Colonic mucosa (tissue), 4 donors: ENCODE measurements around the gene SLC29A2. TPM values are rescaled to one million over a fixed set of nuclear protein-coding genes. Genes with fewer than 3 reads are reported as not detected.

Source experiments
- DNase-seq: peaks from one replicate; pipeline ENCODE4 v3.0.0-alpha.2; 2020
- H3K27ac ChIP-seq: fragments of 200-600 bp; one replicate; pipeline ENCODE4 v1.8.0; 2021
- H3K27me3 ChIP-seq: fragments of 200-600 bp; one replicate; pipeline ENCODE4 v1.8.0; 2021
- H3K36me3 ChIP-seq: fragments of 200-600 bp; one replicate; pipeline ENCODE4 v1.8.0; 2021
- H3K4me1 ChIP-seq: fragments of 200-600 bp; one replicate; pipeline ENCODE4 v1.8.0; 2021; ENCODE audit warnings: mild to moderate bottlenecking
- H3K4me3 ChIP-seq: fragments of 200-600 bp; one replicate; pipeline ENCODE4 v1.8.0; 2021
- H3K9ac ChIP-seq, 2 donors: one replicate each; pipeline ENCODE4 v1.7.0; 2013; ENCODE audit warnings: control low read depth in 2 of 2, low read depth in 2 of 2, low read length in 2 of 2
- H3K9me3 ChIP-seq: fragments of 200-600 bp; one replicate; pipeline ENCODE4 v1.8.0; 2021
- intact Hi-C: fragments of 100-400 bp; cut with DNase I; formaldehyde crosslinking; loops from one replicate; pipeline ENCODE4 v1.14.1; 2022
- total RNA-seq, 2 donors: library from RNA; stranded (reverse); fragmentation: NEBNext Ultra II Directional in 1 of 2; extraction: Animal tissue kit (Norgen Biotek cat#: 25700) in 1 of 2; gene quantifications; one replicate each; pipeline ENCODE4 v1.2.1, GENCODE V29; 2021
- TF ChIP-seq, protein P1 (sequence below): fragments of 200-600 bp; IDR thresholded peaks from one replicate; pipeline ENCODE4 v1.8.0; 2022; ENCODE audit warnings: antibody characterized with exemption, mild to moderate bottlenecking
- donor health status: healthy.
- donor health status: DM: no; HTN: no; CAD: no.
- donor health status: DM: no; HTN: no; CAD: no.

The SLC29A2 gene
- total RNA-seq, 2 donors from 2014 or later = 20.2 to 28.3 TPM

DNA sequence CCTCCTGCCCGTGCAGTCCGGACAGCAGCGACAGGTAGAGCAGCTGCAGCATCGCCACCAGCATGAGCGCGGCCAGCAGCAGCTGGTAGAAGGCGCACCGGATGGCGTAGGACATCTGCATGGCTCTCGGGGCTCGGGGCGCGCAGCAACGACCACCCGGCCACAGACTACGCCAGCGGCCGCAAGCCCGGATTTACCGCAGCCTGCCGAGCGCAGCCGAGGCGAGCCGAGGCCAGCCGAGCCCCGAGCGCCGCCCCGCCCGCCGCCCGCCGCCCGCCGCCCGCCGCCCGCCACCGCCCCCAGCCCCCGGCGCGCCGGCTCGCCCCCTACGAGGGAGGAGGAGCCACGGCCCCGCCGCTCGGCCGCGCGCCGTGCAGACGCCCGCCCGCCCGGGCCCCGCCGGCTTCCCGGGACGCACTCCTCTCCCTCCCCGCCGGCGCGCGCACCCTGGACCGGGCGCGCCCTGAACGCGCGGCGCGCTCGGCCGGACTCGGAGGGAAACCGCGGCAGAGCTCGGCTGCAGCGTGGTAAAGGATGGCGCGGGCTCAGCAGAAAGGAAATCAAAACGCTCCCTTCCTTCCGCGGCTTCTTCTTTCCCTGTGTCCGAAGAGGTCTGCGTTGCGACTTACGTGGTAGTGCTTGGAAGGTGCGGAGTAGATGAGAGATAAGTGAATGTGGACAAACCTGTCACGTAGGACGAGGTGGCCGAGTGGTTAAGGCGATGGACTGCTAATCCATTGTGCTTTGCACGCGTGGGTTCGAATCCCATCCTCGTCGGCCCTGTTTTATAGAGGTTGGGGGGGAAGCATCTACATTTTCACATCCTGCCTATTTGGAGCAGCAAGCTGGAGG is 23.9 kb downstream of the SLC29A2 start, which contains the start of gene B4GAT1:
TSS of gene B4GAT1 (minus strand) at position 205 of the 852 bp plus-strand sequence. CDS start at position 121, 84 bp downstream.
- no peaks in the 10 kb centered on the region for H3K9me3 ChIP-seq
- peak within 1 kb of the TSS; percentile 87 for H3K27ac ChIP-seq
- H3K27me3 ChIP-seq = no peaks in the 10 kb centered on the region
- intact Hi-C loops = no loop called here
- peak within 1 kb of the TSS; percentile 98 to 100 for H3K9ac ChIP-seq
- H3K4me3 ChIP-seq = peak within 1 kb of the TSS; percentile 78
- peaks cover 25% of the 10 kb centered on the region for H3K4me1 ChIP-seq
- peak; percentile 90 for DNase-seq
- H3K36me3 ChIP-seq = no peaks in the 10 kb centered on the region
- TF ChIP-seq, protein P1, sequence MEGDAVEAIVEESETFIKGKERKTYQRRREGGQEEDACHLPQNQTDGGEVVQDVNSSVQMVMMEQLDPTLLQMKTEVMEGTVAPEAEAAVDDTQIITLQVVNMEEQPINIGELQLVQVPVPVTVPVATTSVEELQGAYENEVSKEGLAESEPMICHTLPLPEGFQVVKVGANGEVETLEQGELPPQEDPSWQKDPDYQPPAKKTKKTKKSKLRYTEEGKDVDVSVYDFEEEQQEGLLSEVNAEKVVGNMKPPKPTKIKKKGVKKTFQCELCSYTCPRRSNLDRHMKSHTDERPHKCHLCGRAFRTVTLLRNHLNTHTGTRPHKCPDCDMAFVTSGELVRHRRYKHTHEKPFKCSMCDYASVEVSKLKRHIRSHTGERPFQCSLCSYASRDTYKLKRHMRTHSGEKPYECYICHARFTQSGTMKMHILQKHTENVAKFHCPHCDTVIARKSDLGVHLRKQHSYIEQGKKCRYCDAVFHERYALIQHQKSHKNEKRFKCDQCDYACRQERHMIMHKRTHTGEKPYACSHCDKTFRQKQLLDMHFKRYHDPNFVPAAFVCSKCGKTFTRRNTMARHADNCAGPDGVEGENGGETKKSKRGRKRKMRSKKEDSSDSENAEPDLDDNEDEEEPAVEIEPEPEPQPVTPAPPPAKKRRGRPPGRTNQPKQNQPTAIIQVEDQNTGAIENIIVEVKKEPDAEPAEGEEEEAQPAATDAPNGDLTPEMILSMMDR = no peak

DNA sequence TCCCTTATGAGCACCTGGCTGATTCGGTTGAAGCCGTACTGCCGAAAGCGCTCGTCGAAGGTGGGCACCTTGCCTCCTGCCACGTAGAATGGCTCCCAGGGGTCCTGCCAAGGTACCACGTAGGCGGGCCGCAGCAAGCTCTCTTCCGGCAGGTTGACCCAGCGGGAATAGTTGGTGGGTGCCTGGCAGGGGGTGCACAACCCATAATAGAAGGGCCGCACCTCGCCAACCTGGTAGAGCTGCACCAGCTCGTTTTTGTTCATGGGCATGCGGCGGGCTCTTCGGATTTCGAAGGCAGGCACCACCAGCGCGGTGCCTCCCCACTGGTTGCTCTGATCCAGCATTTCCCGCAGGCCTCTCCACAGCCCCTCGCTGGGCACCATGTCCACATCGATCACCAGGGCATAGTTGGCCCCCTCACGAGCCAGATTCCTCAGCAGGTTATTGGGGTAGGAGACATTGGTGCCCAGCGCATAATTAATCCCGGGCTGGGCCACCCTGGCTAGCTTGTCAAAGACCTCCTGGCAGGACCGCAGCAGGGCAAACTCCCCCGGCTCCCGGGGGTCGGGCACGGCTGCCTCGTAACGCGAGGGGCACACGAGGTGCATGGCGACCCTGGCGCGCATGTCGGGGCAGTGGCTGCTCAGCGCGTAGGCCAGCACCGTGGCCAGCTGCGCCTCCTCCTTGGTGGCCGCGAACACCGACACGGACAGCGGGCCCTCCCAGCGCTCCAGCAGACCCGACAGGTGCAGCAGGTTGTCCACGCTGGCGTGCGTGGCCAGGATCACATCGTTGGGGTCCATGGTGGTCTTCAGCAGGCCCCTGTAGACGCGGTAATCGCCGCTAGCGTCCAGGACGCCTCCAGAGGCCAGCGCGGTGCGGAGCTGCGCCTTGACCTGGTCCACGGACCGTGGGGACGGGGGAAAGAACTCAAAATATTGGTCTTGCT is 24.8 kb downstream of the SLC29A2 start:
- Histone ChIP-seq H3K27me3 (no peaks in the 10 kb centered on the region), H3K9ac (peak overlapping the region; percentile 98 to 100), H3K4me1 (peaks cover 25% of the 10 kb centered on the region), H3K36me3 (no peaks in the 10 kb centered on the region), H3K27ac (peak overlapping the region; percentile 85), H3K9me3 (no peaks in the 10 kb centered on the region), H3K4me3 (peak overlapping the region; percentile 78)
- intact Hi-C loops = no loop called here
- TF ChIP-seq, protein P1 = no peak
- peak; percentile 43 for DNase-seq

DNA sequence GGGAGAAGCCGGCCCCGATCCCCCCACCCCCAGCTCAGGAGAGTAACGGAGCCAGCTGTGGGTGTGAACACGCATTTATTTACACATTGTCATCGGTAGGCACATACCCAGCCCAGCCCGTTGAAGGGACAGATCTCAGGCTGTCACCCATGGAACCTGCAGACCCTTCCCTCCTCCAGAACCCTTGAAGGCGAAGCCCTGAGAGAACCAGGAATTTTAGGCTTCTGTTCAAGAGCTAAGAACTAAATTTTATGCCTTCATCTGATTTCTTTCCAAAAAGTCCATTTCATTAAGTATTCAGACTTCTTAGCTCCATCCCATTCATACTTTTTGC is 26.3 kb downstream of the SLC29A2 start:
- intact Hi-C loops = no loop called here
- no peaks in the 10 kb centered on the region for H3K27me3 ChIP-seq
- H3K9me3 ChIP-seq = no peaks in the 10 kb centered on the region
- DNase-seq = no peak
- peak overlapping the region; percentile 100 for H3K4me3 ChIP-seq
- H3K9ac ChIP-seq = peak overlapping the region; percentile 64 to 98
- TF ChIP-seq, protein P1 = no peak
- H3K36me3 ChIP-seq = peaks cover 6% of the 10 kb centered on the region
- H3K4me1 ChIP-seq = peaks cover 25% of the 10 kb centered on the region
- peak overlapping the region; percentile 77 for H3K27ac ChIP-seq

DNA sequence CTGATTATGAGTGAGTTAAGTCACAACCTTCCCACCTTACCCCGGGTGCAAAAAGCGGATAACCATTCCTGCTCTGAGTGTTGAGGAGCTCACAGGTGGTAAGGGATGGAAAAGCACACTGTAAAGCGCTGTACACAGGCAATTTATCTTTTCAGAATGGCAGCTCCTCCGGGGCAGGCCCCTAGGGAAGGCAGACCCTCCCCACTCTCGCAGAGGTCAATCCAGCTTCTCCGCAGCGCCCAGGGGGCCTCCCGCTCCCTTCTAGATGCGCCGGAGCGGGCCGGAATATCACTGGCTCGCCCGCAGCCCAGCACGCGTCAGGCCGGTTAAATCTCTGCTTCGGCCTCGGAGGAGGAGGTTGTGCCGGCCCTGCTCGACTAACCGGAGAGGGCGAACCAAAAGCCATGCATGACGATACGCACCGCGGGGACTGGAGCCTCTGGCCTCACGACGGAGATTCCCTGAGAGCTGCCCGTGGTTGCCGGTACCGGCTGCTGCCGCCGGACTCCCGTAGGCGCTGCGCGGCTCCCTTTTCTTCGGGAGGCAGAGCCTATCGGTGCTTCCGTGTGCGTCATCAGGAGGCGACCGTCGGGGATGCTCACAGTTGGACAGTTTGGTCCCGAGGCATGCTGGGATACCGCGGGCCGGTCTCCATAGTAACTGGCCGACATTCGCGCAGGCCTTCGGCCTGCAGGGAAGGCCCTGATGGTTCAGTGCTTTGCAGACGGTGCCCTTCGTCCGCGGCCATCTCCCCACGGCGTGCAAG is 26.8 kb downstream of the SLC29A2 start, which contains the start of gene BRMS1:
TSS of gene BRMS1 (minus strand) at position 555 of the 766 bp plus-strand sequence. CDS start 2,870 bp downstream, outside the sequence.
- Histone ChIP-seq H3K36me3 (peaks cover 7% of the 10 kb centered on the region), H3K9me3 (no peaks in the 10 kb centered on the region), H3K4me1 (peaks cover 25% of the 10 kb centered on the region), H3K4me3 (peak within 1 kb of the TSS; percentile 100), H3K27me3 (no peaks in the 10 kb centered on the region), H3K9ac (peak within 1 kb of the TSS; percentile 86 to 98), H3K27ac (peak within 1 kb of the TSS; percentile 77)
- TF ChIP-seq, protein P1 = no peak
- peak; percentile 99 for DNase-seq
- intact Hi-C loops = no loop called here
